Loucy (cell line): ENCODE results near the gene CFAP107.
"Not testable (repeated sequence)": the region's sequence is repeated elsewhere in the genome, so short reads cannot be mapped to it uniquely, and the experiment has no call there.

Experiments
- H2AFZ ChIP-seq: fragments of 200-600 bp; sonication (generic); 2 replicates; pipeline ENCODE4 v1.6.0; 2016; ENCODE audit warnings: antibody characterized with exemption, mild to moderate bottlenecking, low read length, moderate library complexity
- H3F3A ChIP-seq: fragments of 200-600 bp; 2 replicates; pipeline ENCODE4 v1.6.0; 2016; ENCODE audit warnings: antibody characterized with exemption, low read depth, mild to moderate bottlenecking
- H3K27me3 ChIP-seq: fragments of 200-600 bp; sonication (generic); 2 replicates; pipeline ENCODE4 v1.6.1; 2014; ENCODE audit warnings: low read length, mild to moderate bottlenecking; ENCODE audit not compliant: insufficient read depth, poor library complexity, severe bottlenecking
- H3K36me3 ChIP-seq: fragments of 200-600 bp; sonication (generic); 2 replicates; pipeline ENCODE4 v1.6.1; 2016; ENCODE audit warnings: low read length; ENCODE audit not compliant: insufficient read depth
- H3K4me1 ChIP-seq: fragments of 200-600 bp; sonication (generic); 2 replicates; pipeline ENCODE4 v1.5.1; 2014; ENCODE audit warnings: low read length, mild to moderate bottlenecking; ENCODE audit not compliant: insufficient read depth, poor library complexity, severe bottlenecking
- H3K4me2 ChIP-seq: fragments of 200-600 bp; sonication (generic); 2 replicates; pipeline ENCODE4 v1.6.0; 2014; ENCODE audit warnings: antibody characterized with exemption, low read length, low read depth, mild to moderate bottlenecking; ENCODE audit not compliant: poor library complexity, severe bottlenecking
- H3K4me3 ChIP-seq: fragments of 200-600 bp; sonication (generic); 2 replicates; pipeline ENCODE4 v1.5.1; 2014; ENCODE audit warnings: low read length, mild to moderate bottlenecking, mixed read lengths; ENCODE audit not compliant: poor library complexity, severe bottlenecking
- H3K79me2 ChIP-seq: fragments of 200-600 bp; sonication (generic); 2 replicates; pipeline ENCODE4 v1.6.1; 2014; ENCODE audit warnings: low read length; ENCODE audit not compliant: insufficient read depth
- H3K9ac ChIP-seq: fragments of 200-600 bp; sonication (generic); 2 replicates; pipeline ENCODE4 v1.6.0; 2014; ENCODE audit warnings: mild to moderate bottlenecking, low read depth, low read length, moderate library complexity; ENCODE audit not compliant: poor library complexity, severe bottlenecking
- H3K9me2 ChIP-seq: fragments of 200-600 bp; sonication (generic); replicated peaks from 2 replicates; pipeline ENCODE4 v1.6.1; 2016; ENCODE audit warnings: low read depth, low read length, mixed read lengths
- H3K9me3 ChIP-seq: fragments of 200-600 bp; sonication (generic); 2 replicates; pipeline ENCODE4 v1.6.1; 2014; ENCODE audit warnings: mild to moderate bottlenecking, antibody characterized with exemption, low read length, low read depth; ENCODE audit not compliant: insufficient read depth
- H4K20me1 ChIP-seq: fragments of 200-600 bp; sonication (generic); 2 replicates; pipeline ENCODE4 v1.6.0; 2014; ENCODE audit warnings: antibody characterized with exemption, low read length, mild to moderate bottlenecking; ENCODE audit not compliant: insufficient read depth, poor library complexity, severe bottlenecking
- CTCF ChIP-seq: fragments of 200-600 bp; sonication (generic); conservative IDR thresholded peaks from 2 replicates; pipeline ENCODE4 v1.5.1; 2014; ENCODE audit warnings: mild to moderate bottlenecking, antibody characterized with exemption, low read length
- EZH2phosphoT487 ChIP-seq: fragments of 200-600 bp; IDR thresholded peaks from 2 replicates; pipeline ENCODE4 v1.6.1; 2018; ENCODE audit warnings: antibody characterized with exemption, mild to moderate bottlenecking, moderate library complexity, borderline replicate concordance

Gene CFAP107

GRCh38 chr1:12728391-12728790 lies 17.6 kb upstream of the CFAP107 start:
- no peak overlapping the region for H2AFZ ChIP-seq
- no peak overlapping the region for H3K9ac ChIP-seq
- no peak overlapping the region for H3K4me2 ChIP-seq
- H3K9me3 ChIP-seq: no peaks in the 10 kb centered on the region
- H3K4me1 ChIP-seq: no peaks in the 10 kb centered on the region
- no peaks in the 10 kb centered on the region for H3K27me3 ChIP-seq
- H3K4me3 ChIP-seq: no peak overlapping the region
- H4K20me1 ChIP-seq: no peaks in the 10 kb centered on the region
- H3K79me2 ChIP-seq: no peaks in the 10 kb centered on the region
- TF ChIP-seq CTCF: no peak
- no peak for TF ChIP-seq EZH2phosphoT487
- H3F3A ChIP-seq: no peaks in the 10 kb centered on the region
- no peaks in the 10 kb centered on the region for H3K9me2 ChIP-seq
- no peaks in the 10 kb centered on the region for H3K36me3 ChIP-seq

GRCh38 chr1:12730156-12730555 lies 15.8 kb upstream of the CFAP107 start:
- H3K36me3 ChIP-seq: no peaks in the 10 kb centered on the region
- no peaks in the 10 kb centered on the region for H4K20me1 ChIP-seq
- H3K9me3 ChIP-seq: no peaks in the 10 kb centered on the region
- no peaks in the 10 kb centered on the region for H3K27me3 ChIP-seq
- H3K9me2 ChIP-seq: no peaks in the 10 kb centered on the region
- no peaks in the 10 kb centered on the region for H3K79me2 ChIP-seq
- H3K4me1 ChIP-seq: no peaks in the 10 kb centered on the region
- no peak overlapping the region for H3K4me2 ChIP-seq
- H3K9ac ChIP-seq: no peak overlapping the region
- no peak overlapping the region for H2AFZ ChIP-seq
- no peaks in the 10 kb centered on the region for H3F3A ChIP-seq
- TF ChIP-seq CTCF: no peak
- no peak for TF ChIP-seq EZH2phosphoT487
- no peak overlapping the region for H3K4me3 ChIP-seq

- not testable (repeated sequence) for H3K36me3 ChIP-seq, H3K27me3 ChIP-seq, H3K4me2 ChIP-seq, H3K79me2 ChIP-seq, H3K9ac ChIP-seq, H3K4me1 ChIP-seq, H3K9me2 ChIP-seq, H4K20me1 ChIP-seq, H2AFZ ChIP-seq, H3F3A ChIP-seq, H3K9me3 ChIP-seq, H3K4me3 ChIP-seq
These were observed 14.9 kb upstream of the CFAP107 start for GRCh38 chr1:12731084-12731483.

GRCh38 chr1:12734651-12735050 lies 11.3 kb upstream of the CFAP107 start:
- no peaks in the 10 kb centered on the region for H3K79me2 ChIP-seq
- H3K4me3 ChIP-seq: no peak overlapping the region
- no peak for TF ChIP-seq EZH2phosphoT487
- no peaks in the 10 kb centered on the region for H3K36me3 ChIP-seq
- no peaks in the 10 kb centered on the region for H3K9me3 ChIP-seq
- no peaks in the 10 kb centered on the region for H4K20me1 ChIP-seq
- no peaks in the 10 kb centered on the region for H3K4me1 ChIP-seq
- H3K4me2 ChIP-seq: no peak overlapping the region
- H3K27me3 ChIP-seq: no peaks in the 10 kb centered on the region
- no peaks in the 10 kb centered on the region; the same call in 1 of the 2 replicates for H3K9me2 ChIP-seq
- H3F3A ChIP-seq: no peaks in the 10 kb centered on the region
- no peak overlapping the region for H3K9ac ChIP-seq
- H2AFZ ChIP-seq: no peak overlapping the region
